Activated effector memory CD4-positive, alpha-beta T cell treated with Interleukin-2 at 50 U/mL for 16 hours (primary cell): ENCODE data around the gene PSMB5.

ENCODE experiments used
- DNase-seq: peaks from one replicate; pipeline ENCODE4 v3.0.0-alpha.2; 2020

Gene PSMB5

GRCh38 chr14:23034498-23035302 is at the start of gene PSMB5:
Gene PSMB5, minus strand, starts transcription at chr14:23034900. Its CDS starts 19 bp downstream, at chr14:23034881.
- peak; percentile 81 for DNase-seq

- no peak for DNase-seq
Measured at GRCh38 chr14:23080474-23080873, 45.8 kb upstream of the PSMB5 start.

GRCh38 chr14:23079716-23080115 is 45.0 kb upstream of the PSMB5 start:
- DNase-seq: no peak

- no peak for DNase-seq
Measured at GRCh38 chr14:23078692-23079116, 44.0 kb upstream of the PSMB5 start.

- no peak for DNase-seq
Measured at GRCh38 chr14:23077962-23078361, 43.3 kb upstream of the PSMB5 start.

- no peak for DNase-seq
Measured at GRCh38 chr14:23076785-23077408, 42.2 kb upstream of the PSMB5 start.

GRCh38 chr14:23074906-23075305 is 40.2 kb upstream of the PSMB5 start:
- no peak for DNase-seq

GRCh38 chr14:23071921-23072539 is 37.3 kb upstream of the PSMB5 start:
- DNase-seq: no peak

GRCh38 chr14:23071244-23071920 is 36.7 kb upstream of the PSMB5 start:
- DNase-seq: peak; percentile 67

GRCh38 chr14:23070262-23071129 is 35.8 kb upstream of the PSMB5 start:
- no peak for DNase-seq

GRCh38 chr14:23069413-23069806 is 34.7 kb upstream of the PSMB5 start:
- DNase-seq: no peak

- peak; percentile 54 for DNase-seq
Measured at GRCh38 chr14:23068789-23069412, 34.2 kb upstream of the PSMB5 start.

- no peak for DNase-seq
Measured at GRCh38 chr14:23067847-23068788, 33.4 kb upstream of the PSMB5 start.

- DNase-seq: no peak
Measured at GRCh38 chr14:23066855-23067744, 32.4 kb upstream of the PSMB5 start.

GRCh38 chr14:23066368-23066767 is 31.7 kb upstream of the PSMB5 start:
- no peak for DNase-seq

GRCh38 chr14:23063601-23064000 is 28.9 kb upstream of the PSMB5 start:
- DNase-seq: no peak

GRCh38 chr14:23062002-23062401 is 27.3 kb upstream of the PSMB5 start:
- no peak for DNase-seq

- no peak for DNase-seq
Measured at GRCh38 chr14:23060536-23061260, 26.0 kb upstream of the PSMB5 start.
